OCI-LY7 (cell line): ENCODE measurements around the gene DPPA4. TPM values are rescaled to one million over a fixed set of nuclear protein-coding genes. Genes with fewer than 3 reads are reported as not detected.
"Not testable (repeated sequence)": the region's sequence is repeated elsewhere in the genome, so short reads cannot be mapped to it uniquely, and the experiment has no call there.

Source experiments
- BruUV-seq: library from RNA; stranded (reverse); fragments of 400-500 nt; replicated peaks from 2 replicates; lab custom pipeline; 2021; lab: Mats Ljungman, UMichigan
- CTCF ChIA-PET: fragments of 300-600 bp; sonication (Branson Sonifier 250); formaldehyde crosslinking; loops from one replicate; lab custom pipeline; 2022; ENCODE audit warnings: antibody characterized with exemption; ENCODE audit not compliant: unreplicated experiment; lab: Charles Lee
- POLR2A ChIA-PET: fragments of 300-600 bp; sonication (Branson Sonifier 250); formaldehyde crosslinking; loops from one replicate; lab custom pipeline; 2022; ENCODE audit warnings: antibody characterized with exemption; lab: Charles Lee
- DNase-seq: peaks from one replicate; pipeline ENCODE4 v3.0.0-alpha.2; 2015; ENCODE audit warnings: low spot score
- H2AFZ ChIP-seq: fragments of 200-600 bp; sonication (generic), shearing (Covaris generic); 2 replicates; pipeline ENCODE4 v1.6.1; 2014; ENCODE audit warnings: mild to moderate bottlenecking, antibody characterized with exemption, low read length, moderate library complexity
- H3K27ac ChIP-seq: fragments of 200-600 bp; sonication (generic); 2 replicates; pipeline ENCODE4 v1.5.1; 2014; ENCODE audit warnings: mixed run types, low read depth, mild to moderate bottlenecking, moderate library complexity, low read length, inconsistent platforms; ENCODE audit not compliant: poor library complexity, severe bottlenecking
- H3K36me3 ChIP-seq: fragments of 200-600 bp; sonication (generic); 2 replicates; pipeline ENCODE4 v1.6.1; 2014; ENCODE audit warnings: mild to moderate bottlenecking, antibody characterized with exemption, low read length, moderate library complexity, mixed read lengths; ENCODE audit not compliant: insufficient read depth
- H3K4me1 ChIP-seq: fragments of 200-600 bp; sonication (generic); 2 replicates; pipeline ENCODE4 v1.5.1; 2014; ENCODE audit warnings: mild to moderate bottlenecking, low read length; ENCODE audit not compliant: insufficient read depth, poor library complexity, severe bottlenecking
- H3K4me2 ChIP-seq: fragments of 200-600 bp; sonication (generic); 2 replicates; pipeline ENCODE4 v1.6.1; 2014; ENCODE audit warnings: mild to moderate bottlenecking, low read length
- H3K4me3 ChIP-seq: fragments of 200-600 bp; sonication (generic); 2 replicates; pipeline ENCODE4 v1.5.1; 2014; ENCODE audit warnings: mild to moderate bottlenecking, low read depth, low read length; ENCODE audit not compliant: poor library complexity, severe bottlenecking
- H3K79me2 ChIP-seq: fragments of 200-600 bp; sonication (generic); 2 replicates; pipeline ENCODE4 v1.6.1; 2016; ENCODE audit warnings: low read depth, mild to moderate bottlenecking, low read length, moderate library complexity, mixed read lengths; ENCODE audit not compliant: insufficient read depth
- H3K9me2 ChIP-seq: fragments of 200-600 bp; sonication (generic); 2 replicates; pipeline ENCODE4 v1.6.1; 2016; ENCODE audit warnings: mild to moderate bottlenecking, low read length, mixed read lengths; ENCODE audit not compliant: insufficient read depth
- H3K9me3 ChIP-seq: fragments of 200-600 bp; sonication (generic); 2 replicates; pipeline ENCODE4 v1.6.1; 2014; ENCODE audit warnings: mild to moderate bottlenecking, mixed run types, low read length, mixed read lengths
- H4K20me1 ChIP-seq: fragments of 200-600 bp; sonication (generic); 2 replicates; pipeline ENCODE4 v1.6.1; 2014; ENCODE audit warnings: mild to moderate bottlenecking, antibody characterized with exemption, low read length, moderate library complexity, mixed read lengths; ENCODE audit not compliant: insufficient read depth
- CTCF ChIP-seq: fragments of 200-600 bp; sonication (generic); conservative IDR thresholded peaks from 2 replicates; pipeline ENCODE4 v1.5.1; 2014; ENCODE audit warnings: mild to moderate bottlenecking, antibody characterized with exemption, low read length, moderate library complexity, mixed read lengths
- EZH2phosphoT487 ChIP-seq: fragments of 200-600 bp; sonication (generic); IDR thresholded peaks from 2 replicates; pipeline ENCODE4 v1.6.1; 2018; ENCODE audit warnings: low read depth, borderline replicate concordance, mild to moderate bottlenecking, mixed run types, antibody characterized with exemption, low read length, moderate library complexity, mixed read lengths
- intact Hi-C: fragments of 100-400 bp; cut with micrococcal nuclease; formaldehyde crosslinking; loops from one replicate; pipeline ENCODE4 v1.10.0; 2022; ENCODE audit not compliant: unreplicated experiment
- total RNA-seq, 2 experiments: library from RNA; depleted of rRNA in 1 of 2; stranded (reverse); fragments of >200 nt in 1 of 2; shearing (Covaris generic) in 1 of 2; gene quantifications; 2 replicates each; pipeline ENCODE4 v1.2.3, GENCODE V29; 2014 to 2022

DPPA4 gene
- total RNA-seq, 2 experiments from 2014 or later = not detected

DNA sequence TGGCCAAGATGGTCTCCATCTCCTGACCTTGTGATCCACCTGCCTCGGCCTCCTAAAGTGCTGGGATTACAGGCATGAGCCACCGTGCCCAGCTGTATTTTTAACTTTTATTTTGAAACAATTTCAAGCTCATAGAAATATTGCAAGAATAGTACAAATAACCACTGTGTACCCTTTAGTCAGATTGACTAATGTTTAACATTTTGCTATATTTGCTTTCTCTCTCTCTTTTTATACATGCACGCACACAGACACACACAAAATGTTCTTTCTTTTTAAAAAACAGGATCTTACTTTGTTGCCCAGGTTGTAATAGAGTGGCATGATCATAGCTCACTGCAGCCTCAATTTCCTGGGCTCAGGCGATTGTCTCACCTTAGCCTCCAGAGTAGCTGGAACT is 25.5 kb upstream of the DPPA4 start:
- POLR2A ChIA-PET = interaction anchor here (0.8 to 1.2 kb wide), 2 partner anchors 8 to 20 kb away, joined by 3 read pairs; no protein-coding TSS in a partner anchor
- no TSS peak for BruUV-seq

DNA sequence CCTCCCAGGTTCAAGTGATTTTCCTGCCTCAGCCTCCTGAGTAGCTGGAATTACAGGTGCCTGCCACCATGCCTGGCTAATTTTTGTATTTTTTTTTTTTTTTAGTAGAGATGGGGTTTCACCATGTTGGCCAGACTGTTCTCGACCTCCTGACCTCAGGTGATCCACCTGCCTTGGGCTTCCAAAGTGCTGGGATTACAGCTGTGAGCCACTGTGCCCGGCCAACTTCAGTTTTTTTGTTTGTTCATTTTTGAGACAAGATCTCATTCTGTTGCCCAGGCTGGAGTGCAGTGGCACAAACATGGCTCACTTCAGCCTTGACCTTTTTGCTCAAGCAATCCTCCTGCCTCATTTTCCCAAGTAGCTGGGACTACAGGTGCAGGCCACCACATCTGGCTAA is 21.5 kb upstream of the DPPA4 start:
- H3K4me3 ChIP-seq, H4K20me1 ChIP-seq, H3K36me3 ChIP-seq, intact Hi-C loops, H3K9me3 ChIP-seq, H3K4me1 ChIP-seq, DNase-seq, H3K79me2 ChIP-seq, H2AFZ ChIP-seq, H3K27ac ChIP-seq, POLR2A ChIA-PET, H3K9me2 ChIP-seq, H3K4me2 ChIP-seq, BruUV-seq, CTCF ChIA-PET: not testable (repeated sequence)

More for the DNA sequence above, 25.5 kb upstream of the DPPA4 start:
- Histone ChIP-seq H3K36me3 (no peaks in the 10 kb centered on the region), H3K9me3 (no peaks in the 10 kb centered on the region), H3K79me2 (no peaks in the 10 kb centered on the region), H3K9me2 (no peaks in the 10 kb centered on the region), H4K20me1 (no peaks in the 10 kb centered on the region), H3K4me2 (no peak overlapping the region), H3K27ac (no peak overlapping the region), H2AFZ (no peak overlapping the region), H3K4me3 (no peak overlapping the region), H3K4me1 (no peaks in the 10 kb centered on the region)
- DNase-seq = no peak
- TF ChIP-seq CTCF (no peak), EZH2phosphoT487 (no peak)
- CTCF ChIA-PET = no interaction called here
- intact Hi-C loops = no loop called here

DNA sequence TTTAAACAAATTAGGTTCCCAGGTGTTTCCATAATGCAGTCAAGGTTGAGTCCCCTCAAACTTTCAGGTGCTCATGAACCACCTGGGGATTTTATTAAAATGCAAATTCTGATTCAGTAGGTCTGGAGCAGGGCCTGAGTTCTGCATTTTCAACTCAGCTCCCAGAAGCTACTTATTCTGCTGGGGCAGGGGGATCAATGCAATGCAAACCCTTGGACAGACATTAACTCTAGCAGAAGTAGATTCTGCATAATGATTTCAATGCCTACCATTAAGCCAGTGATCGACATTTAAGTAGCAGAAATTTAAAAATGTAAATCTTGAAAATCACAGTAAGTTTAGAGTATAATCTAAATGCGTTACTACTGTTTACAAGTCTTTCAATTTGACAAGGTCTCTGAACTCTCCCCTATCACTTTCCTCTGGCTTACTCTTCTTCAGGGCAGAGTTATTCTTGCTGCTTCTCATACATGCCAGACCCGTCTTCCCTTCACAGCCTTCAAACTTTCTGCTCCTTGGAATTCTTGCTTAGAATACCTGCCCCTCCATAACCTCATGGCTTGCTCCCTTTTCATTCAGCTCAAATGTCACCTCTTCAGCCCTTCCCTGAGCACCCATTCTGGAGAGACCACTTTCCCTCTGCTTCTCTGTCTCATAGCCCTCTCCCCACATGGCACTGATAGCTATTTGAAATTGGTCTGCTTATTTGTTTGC is 19.3 kb upstream of the DPPA4 start:
- Histone ChIP-seq H3K27ac (no peak overlapping the region), H3K79me2 (no peaks in the 10 kb centered on the region), H3K9me3 (no peaks in the 10 kb centered on the region), H3K4me3 (no peak overlapping the region), H3K4me1 (no peaks in the 10 kb centered on the region), H3K36me3 (no peaks in the 10 kb centered on the region), H3K9me2 (no peaks in the 10 kb centered on the region), H3K4me2 (no peak overlapping the region), H4K20me1 (no peaks in the 10 kb centered on the region), H2AFZ (no peak overlapping the region)
- intact Hi-C loops = no loop called here
- POLR2A ChIA-PET = interaction anchor here (0.6 kb wide), 1 partner anchor 174 kb away, joined by 3 read pairs; no protein-coding TSS in a partner anchor
- no peak for TF ChIP-seq CTCF
- no peak for TF ChIP-seq EZH2phosphoT487
- CTCF ChIA-PET = no interaction called here
- BruUV-seq = no TSS peak
- no peak for DNase-seq
